Heart left ventricle (tissue), 16 donors: Measurements from ENCODE around the gene CD86. TPM values are rescaled to one million over a fixed set of nuclear protein-coding genes. Genes with fewer than 3 reads are reported as not detected.

ENCODE experiments used
- ATAC-seq, 4 donors: fragments of 200-7000 bp; cut with Tn5 transposase; one replicate each; pipeline ENCODE4 v1.9.1; 2020 to 2022; ENCODE audit warnings: moderate library complexity in 4 of 4, mild to moderate bottlenecking in 3 of 4, moderate number of reproducible peaks in 1 of 4
- DNase-seq, 5 donors: peaks; one replicate each; pipeline ENCODE4 v3.0.0-alpha.2; 2020
- H3K27ac ChIP-seq, 12 donors: fragments of 200-600 bp; sonication (generic) in 4 of 12; one replicate each; pipeline versions ENCODE4 v1.5.0 to v1.8.0; 2016 to 2022; ENCODE audit warnings: mild to moderate bottlenecking in 2 of 12
- H3K27me3 ChIP-seq, 9 donors: fragments of 200-600 bp; sonication (generic) in 2 of 9; one replicate each; pipeline versions ENCODE4 v1.5.1 to v1.8.0; 2016 to 2022; ENCODE audit warnings: mild to moderate bottlenecking in 3 of 9
- H3K36me3 ChIP-seq, 9 donors: fragments of 200-600 bp; sonication (generic) in 2 of 9; one replicate each; pipeline versions ENCODE4 v1.5.0 to v1.8.0; 2018 to 2022; ENCODE audit warnings: mild to moderate bottlenecking in 2 of 9
- H3K4me1 ChIP-seq, 12 donors: fragments of 200-600 bp; sonication (generic) in 4 of 12; one replicate each; pipeline versions ENCODE4 v1.5.0 to v1.8.0; 2016 to 2022; ENCODE audit warnings: mild to moderate bottlenecking in 3 of 12
- H3K4me3 ChIP-seq, 12 donors: fragments of 200-600 bp; sonication (generic) in 4 of 12; one replicate each; pipeline versions ENCODE4 v1.5.0 to v1.8.0; 2017 to 2022; ENCODE audit warnings: mild to moderate bottlenecking in 9 of 12, moderate library complexity in 4 of 12
- H3K9me3 ChIP-seq, 12 donors: fragments of 200-600 bp; sonication (generic) in 4 of 12; one replicate each; pipeline versions ENCODE4 v1.5.0 to v1.8.0; 2016 to 2022; ENCODE audit warnings: mild to moderate bottlenecking in 1 of 12
- POLR2A ChIP-seq, 2 donors: fragments of 450-650 bp; IDR thresholded peaks; one replicate each; pipeline ENCODE4 v1.6.1; 2017; ENCODE audit warnings: antibody characterized with exemption in 2 of 2, mild to moderate bottlenecking in 2 of 2, moderate library complexity in 2 of 2
- WGBS, 4 donors: extraction: QIAGEN DNeasy Blood & Tissue Kit in 2 of 4; methylation state at CpG; one replicate each; pipeline versions ENCODE4 v1.1.5 to v1.1.7; 2013 to 2018; 5-methylcytosine and 5-hydroxymethylcytosine counted together
- intact Hi-C, 10 donors: fragments of 100-400 bp; cut with DNase I; formaldehyde crosslinking; loops; one replicate each; pipeline versions ENCODE4 v1.11.1 to v1.14.2; 2022
- polyA plus RNA-seq, 2 donors: library from polyadenylated mRNA; stranded (reverse); fragments of 200-250 nt; gene quantifications; one replicate each; pipeline ENCODE4 v1.2.3, GENCODE V29; 2013
- total RNA-seq, 9 donors: library from RNA; depleted of rRNA in 2 of 9; stranded (reverse); fragments of >200 nt in 2 of 9; fragmentation: NEBNext Ultra II Directional in 3 of 9; extraction: Animal tissue kit (Norgen Biotek cat#: 25700) in 3 of 9; gene quantifications; one replicate each; pipeline versions ENCODE4 v1.1.0 to v1.2.4, GENCODE V29; 2016 to 2023
- TF ChIP-seq, protein P1 (sequence below), 12 donors: fragments of 200-600 bp; sonication (generic) in 4 of 12; IDR thresholded peaks; one replicate each; pipeline versions ENCODE4 v1.5.0 to v1.8.0; 2018 to 2022; ENCODE audit warnings: antibody characterized with exemption in 12 of 12, mild to moderate bottlenecking in 5 of 12
- donor health status: ischemic (EF 13 %, LVEDD 7.1; RV severe dilation, severe dysfunction).
- donor health status: healthy with polysubstance abuse.
- donor health status: DM: no; HTN: yes; CAD: no.
- donor health status: DM: no; HTN: no; CAD: no.
- donor health status: ischemic (EF 25% LVEDD 6.9; RV normal size, moderate dysfunction).
- donor health status: ischemic (EF 25% LVEDD 5.7; RV mildly dilated, moderate dysfunction).
- donor health status: healthy.
- donor health status: DM: yes; HTN: yes; CAD: no.
- donor health status: ischemic (EF 35%, LVEDD 5.7; RV mildly dilated, moderate dysfunction).
- donor health status: nonischemic (EF 11% LVEDD 7.7; RV severe dilation, severe dysfunction).
- donor health status: DM: yes; HTN: yes; CAD: no.
- donor health status: PGD.
- donor health status: ischemic (EF 29% LVEDD 5.4; RV normal size, mild dysfunction).
- donor health status: nonischemic (EF 23%, LVEDD 6.1; RV moderate dilation, normal function).

Gene CD86
- total and polyA plus RNA-seq, 11 donors: 0.38 to 30.0 (median 1.6) TPM

DNA sequence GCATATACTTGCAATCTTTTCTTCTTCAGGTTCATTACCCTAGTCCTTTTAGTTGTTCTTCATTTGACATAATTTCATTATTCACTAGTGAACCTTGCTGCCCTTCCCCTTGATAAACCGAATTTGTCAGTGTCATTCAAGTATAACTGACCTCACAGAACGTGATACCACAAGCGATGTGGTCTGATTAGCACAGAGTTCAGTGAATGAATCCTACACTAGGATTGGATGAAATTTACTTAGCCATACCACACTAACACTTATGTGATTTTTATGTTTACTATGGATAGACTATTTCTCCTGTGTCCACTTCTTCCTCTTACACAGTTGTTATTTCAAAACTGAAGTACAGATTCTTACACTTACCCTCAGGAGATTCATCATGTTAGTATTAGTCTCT, 27.2 kb downstream of the CD86 start:
- no peak overlapping the region for H3K27ac ChIP-seq
- DNase-seq (no peak), ATAC-seq (no peak)
- H3K4me1 ChIP-seq: peaks cover 0 to 29% (median 0%) of the 10 kb centered on the region in 12 donors
- intact Hi-C loops: no loop called here
- 70 to 86% (median 75%) methylated on average over 3 of the region's 3 CpGs for WGBS, 4 donors
- no peak for TF ChIP-seq POLR2A (IDR thresholded peaks at IDR 0.05)
- TF ChIP-seq, protein P1, sequence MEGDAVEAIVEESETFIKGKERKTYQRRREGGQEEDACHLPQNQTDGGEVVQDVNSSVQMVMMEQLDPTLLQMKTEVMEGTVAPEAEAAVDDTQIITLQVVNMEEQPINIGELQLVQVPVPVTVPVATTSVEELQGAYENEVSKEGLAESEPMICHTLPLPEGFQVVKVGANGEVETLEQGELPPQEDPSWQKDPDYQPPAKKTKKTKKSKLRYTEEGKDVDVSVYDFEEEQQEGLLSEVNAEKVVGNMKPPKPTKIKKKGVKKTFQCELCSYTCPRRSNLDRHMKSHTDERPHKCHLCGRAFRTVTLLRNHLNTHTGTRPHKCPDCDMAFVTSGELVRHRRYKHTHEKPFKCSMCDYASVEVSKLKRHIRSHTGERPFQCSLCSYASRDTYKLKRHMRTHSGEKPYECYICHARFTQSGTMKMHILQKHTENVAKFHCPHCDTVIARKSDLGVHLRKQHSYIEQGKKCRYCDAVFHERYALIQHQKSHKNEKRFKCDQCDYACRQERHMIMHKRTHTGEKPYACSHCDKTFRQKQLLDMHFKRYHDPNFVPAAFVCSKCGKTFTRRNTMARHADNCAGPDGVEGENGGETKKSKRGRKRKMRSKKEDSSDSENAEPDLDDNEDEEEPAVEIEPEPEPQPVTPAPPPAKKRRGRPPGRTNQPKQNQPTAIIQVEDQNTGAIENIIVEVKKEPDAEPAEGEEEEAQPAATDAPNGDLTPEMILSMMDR (IDR thresholded peaks at IDR 0.05): no peak
- H3K9me3 ChIP-seq: no peaks in the 10 kb centered on the region
- H3K4me3 ChIP-seq: no peak overlapping the region
- no peaks in the 10 kb centered on the region for H3K36me3 ChIP-seq
- H3K27me3 ChIP-seq: peaks cover 0 to 6% (median 0%) of the 10 kb centered on the region in 9 donors

DNA sequence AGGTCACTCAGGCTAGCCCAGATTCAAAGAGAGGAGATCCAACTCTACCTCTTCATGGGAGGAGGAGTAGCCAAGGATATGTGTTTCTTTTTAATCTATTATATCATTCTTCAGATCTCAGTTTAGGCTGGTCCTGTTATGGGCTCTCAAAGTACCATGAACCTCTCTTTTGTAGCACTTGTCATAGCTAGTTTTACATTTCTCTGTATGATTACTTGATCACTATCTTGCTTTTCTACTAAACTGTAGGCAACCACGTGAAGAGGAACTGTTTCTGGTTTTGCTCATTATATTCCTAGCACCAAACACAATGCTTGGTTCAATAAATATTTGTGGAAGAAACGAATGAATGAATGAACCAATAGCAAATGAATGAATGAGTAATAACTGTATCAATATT, 29.6 kb downstream of the CD86 start:
- H3K4me3 ChIP-seq: no peak overlapping the region
- TF ChIP-seq, protein P1 (IDR thresholded peaks at IDR 0.05): no peak
- TF ChIP-seq POLR2A (IDR thresholded peaks at IDR 0.05): no peak
- ATAC-seq (no peak), DNase-seq (no peak)
- intact Hi-C loops: no loop called here
- no peak overlapping the region for H3K27ac ChIP-seq
- no peaks in the 10 kb centered on the region for H3K9me3 ChIP-seq
- no peaks in the 10 kb centered on the region for H3K36me3 ChIP-seq
- WGBS, 4 donors: 65 to 79% (median 73%) methylated on average over 2 of the region's 2 CpGs
- peaks cover 0 to 29% (median 0%) of the 10 kb centered on the region in 12 donors for H3K4me1 ChIP-seq
- H3K27me3 ChIP-seq: peaks cover 0 to 6% (median 0%) of the 10 kb centered on the region in 9 donors

DNA sequence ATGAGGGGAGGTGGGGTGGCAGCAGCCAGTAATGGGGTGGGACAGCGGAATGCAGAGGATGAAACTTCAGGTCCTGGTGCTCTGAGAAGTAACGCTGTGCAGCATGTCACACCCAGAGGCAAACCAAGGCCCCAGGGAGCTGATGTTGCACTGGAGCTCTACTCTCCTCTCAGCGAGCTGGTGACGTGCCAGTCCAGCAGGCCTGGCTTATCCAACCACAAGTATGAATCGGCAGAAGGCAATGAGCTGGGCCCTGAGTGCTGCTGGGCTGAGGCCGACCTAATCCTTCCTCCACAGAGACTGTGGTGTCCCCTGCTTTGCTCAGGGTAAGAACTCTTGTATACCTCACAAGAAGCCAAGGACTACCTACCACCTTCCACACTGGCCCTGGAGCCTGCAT, 30.5 kb downstream of the CD86 start:
- Histone ChIP-seq H3K4me3 (no peak overlapping the region), H3K9me3 (no peaks in the 10 kb centered on the region), H3K27me3 (peaks cover 0 to 6% (median 0%) of the 10 kb centered on the region in 9 donors), H3K27ac (no peak overlapping the region), H3K36me3 (no peaks in the 10 kb centered on the region), H3K4me1 (peaks cover 0 to 29% (median 0%) of the 10 kb centered on the region in 12 donors)
- intact Hi-C loops: no loop called here
- DNase-seq: no peak
- ATAC-seq: no peak
- 75 to 83% (median 79%) methylated on average over 5 to 6 of the region's 6 CpGs for WGBS, 4 donors
- TF ChIP-seq, protein P1 (IDR thresholded peaks at IDR 0.05): no peak
- no peak for TF ChIP-seq POLR2A (IDR thresholded peaks at IDR 0.05)

DNA sequence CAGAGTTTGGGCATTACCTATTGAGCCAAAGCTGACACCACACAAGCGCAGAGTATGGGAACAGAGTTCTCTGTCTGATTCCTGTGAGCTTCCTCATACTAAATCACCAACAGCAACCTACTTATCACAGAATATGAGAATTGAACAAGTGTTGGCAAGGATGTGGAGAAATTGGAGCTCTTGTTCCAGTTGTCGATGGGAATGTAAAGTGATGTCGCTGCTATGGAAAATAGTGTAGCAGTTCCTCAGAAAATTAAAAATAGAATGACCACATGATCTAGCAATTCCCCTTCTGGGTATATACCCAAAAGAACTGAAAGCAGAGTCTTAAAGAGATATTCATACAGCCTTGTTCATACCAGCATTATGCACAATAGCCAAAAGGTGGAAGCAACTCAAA, 33.4 kb downstream of the CD86 start:
- Histone ChIP-seq H3K36me3 (peaks cover 0 to 3% (median 0%) of the 10 kb centered on the region in 9 donors), H3K9me3 (no peaks in the 10 kb centered on the region), H3K27me3 (peaks cover 0 to 6% (median 0%) of the 10 kb centered on the region in 9 donors), H3K27ac (peak overlapping the region in 2 of 12 donors; percentile 34 to 59), H3K4me1 (peaks cover 0 to 50% (median 0%) of the 10 kb centered on the region in 12 donors), H3K4me3 (no peak overlapping the region)
- ATAC-seq (peak in 2 of 4 donors; percentile 12 to 37), DNase-seq (no peak)
- 45 to 55% (median 51%) methylated on average over 3 of the region's 3 CpGs for WGBS, 4 donors
- TF ChIP-seq, protein P1 (IDR thresholded peaks at IDR 0.05): no peak
- TF ChIP-seq POLR2A (IDR thresholded peaks at IDR 0.05): no peak
- intact Hi-C loops: no loop called here
